Mesendoderm (in vitro differentiated cells): ENCODE data around the gene STAMBPL1.

Source experiments
- DNase-seq: peaks from one replicate; pipeline ENCODE4 v3.0.0; 2013
- H2AK5ac ChIP-seq: 2 replicates; pipeline ENCODE4 v1.6.1; 2013; ENCODE audit warnings: low read length, inconsistent platforms
- H2BK120ac ChIP-seq: 2 replicates; pipeline ENCODE4 v1.6.1; 2013; ENCODE audit warnings: low read depth, mild to moderate bottlenecking, low read length, moderate library complexity, mixed read lengths
- H2BK15ac ChIP-seq: replicated peaks from 2 replicates; pipeline ENCODE4 v1.6.1; 2013; ENCODE audit warnings: low read depth, mild to moderate bottlenecking, moderate library complexity
- H2BK5ac ChIP-seq: 2 replicates; pipeline ENCODE4 v1.6.1; 2013; ENCODE audit warnings: low read length, inconsistent platforms
- H3K18ac ChIP-seq: 2 replicates; pipeline ENCODE4 v1.6.1; 2013; ENCODE audit warnings: mild to moderate bottlenecking, low read length, mixed read lengths
- H3K23ac ChIP-seq: one replicate; pipeline ENCODE4 v1.6.1; 2013; ENCODE audit warnings: low read length
- H3K27ac ChIP-seq: 2 replicates; pipeline ENCODE4 v1.5.1; 2013; ENCODE audit warnings: low read depth, mild to moderate bottlenecking, inconsistent platforms, low read length, moderate library complexity
- H3K27me3 ChIP-seq: 2 replicates; pipeline ENCODE4 v1.6.1; 2013; ENCODE audit warnings: low read length, control low read depth, mild to moderate bottlenecking, inconsistent platforms; ENCODE audit not compliant: insufficient read depth, poor library complexity
- H3K36me3 ChIP-seq: 2 replicates; pipeline ENCODE4 v1.6.1; 2013; ENCODE audit warnings: low read length, inconsistent platforms; ENCODE audit not compliant: control insufficient read depth, insufficient read depth
- H3K4ac ChIP-seq: one replicate; pipeline ENCODE4 v1.6.1; 2013; ENCODE audit warnings: low read depth, mild to moderate bottlenecking, low read length, moderate library complexity
- H3K4me1 ChIP-seq: 2 replicates; pipeline ENCODE4 v1.6.1; 2013; ENCODE audit warnings: low read depth, low read length, inconsistent platforms; ENCODE audit not compliant: control insufficient read depth
- H3K4me2 ChIP-seq: 2 replicates; pipeline ENCODE4 v1.6.1; 2013; ENCODE audit warnings: low read length
- H3K4me3 ChIP-seq: 2 replicates; pipeline ENCODE4 v1.5.1; 2013; ENCODE audit warnings: mild to moderate bottlenecking, low read length
- H3K56ac ChIP-seq: one replicate; pipeline ENCODE4 v1.6.1; 2013; ENCODE audit warnings: low read length
- H3K79me1 ChIP-seq: 2 replicates; pipeline ENCODE4 v1.6.1; 2013; ENCODE audit warnings: low read length, inconsistent platforms
- H3K79me2 ChIP-seq: 2 replicates; pipeline ENCODE4 v1.6.1; 2013; ENCODE audit warnings: mild to moderate bottlenecking, low read length; ENCODE audit not compliant: control insufficient read depth, insufficient read depth
- H3K9ac ChIP-seq: 2 replicates; pipeline ENCODE4 v1.6.1; 2013; ENCODE audit warnings: low read length, inconsistent platforms
- H4K5ac ChIP-seq: one replicate; pipeline ENCODE4 v1.6.1; 2013; ENCODE audit warnings: low read length
- H4K8ac ChIP-seq: one replicate; pipeline ENCODE4 v1.6.1; 2013; ENCODE audit warnings: low read depth, mild to moderate bottlenecking, control low read depth, low read length, moderate library complexity
- WGBS: extraction: QIAGEN DNeasy Blood & Tissue Kit; methylation state at CpG from one replicate; pipeline ENCODE4 v1.1.7; 2013; ENCODE audit warnings: low lambda C conversion rate, missing lambda C conversion rate; ENCODE audit not compliant: insufficient coverage; ENCODE audit errors: extremely low coverage; 5-methylcytosine and 5-hydroxymethylcytosine counted together

Gene STAMBPL1

DNA sequence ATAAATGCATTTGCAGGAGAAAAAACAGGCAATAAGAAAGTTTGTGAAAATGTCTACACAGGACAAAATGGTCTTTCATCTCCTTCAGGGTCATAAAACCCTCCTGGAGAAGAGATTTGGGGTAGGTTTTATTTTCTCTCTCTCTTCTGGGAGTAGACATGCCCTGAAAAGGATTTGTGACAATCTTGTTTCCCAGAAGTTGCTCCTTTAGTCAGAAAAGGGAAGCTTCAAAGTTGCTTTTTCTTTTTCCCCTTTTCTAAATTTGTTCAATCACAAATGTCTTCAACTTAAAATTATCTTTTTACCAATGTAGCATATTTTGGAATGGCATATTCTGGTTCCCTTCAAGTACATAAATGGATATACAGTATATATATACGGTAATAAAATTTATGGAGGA lies 19.0 kb upstream of the STAMBPL1 start:
- DNase-seq, result no peak
- H3K4me3 ChIP-seq, result no peak overlapping the region
- no peak overlapping the region for H3K4ac ChIP-seq
- H2AK5ac ChIP-seq, result no peak overlapping the region
- no peaks in the 10 kb centered on the region for H3K79me1 ChIP-seq
- H3K56ac ChIP-seq, result no peak overlapping the region
- H3K4me2 ChIP-seq, result no peak overlapping the region
- H3K27me3 ChIP-seq, result no peaks in the 10 kb centered on the region
- H3K9ac ChIP-seq, result no peak overlapping the region
- H4K8ac ChIP-seq, result no peak overlapping the region
- H3K27ac ChIP-seq, result no peak overlapping the region
- no peak overlapping the region for H2BK5ac ChIP-seq
- no peaks in the 10 kb centered on the region for H3K4me1 ChIP-seq
- H3K23ac ChIP-seq, result no peak overlapping the region
- no peak overlapping the region for H2BK120ac ChIP-seq
- no peaks in the 10 kb centered on the region for H3K79me2 ChIP-seq
- H3K36me3 ChIP-seq, result no peaks in the 10 kb centered on the region
- H4K5ac ChIP-seq, result no peak overlapping the region
- no peak overlapping the region for H2BK15ac ChIP-seq
- no peak overlapping the region for H3K18ac ChIP-seq
- 100% methylated on average over 1 of the region's 1 CpG for WGBS

DNA sequence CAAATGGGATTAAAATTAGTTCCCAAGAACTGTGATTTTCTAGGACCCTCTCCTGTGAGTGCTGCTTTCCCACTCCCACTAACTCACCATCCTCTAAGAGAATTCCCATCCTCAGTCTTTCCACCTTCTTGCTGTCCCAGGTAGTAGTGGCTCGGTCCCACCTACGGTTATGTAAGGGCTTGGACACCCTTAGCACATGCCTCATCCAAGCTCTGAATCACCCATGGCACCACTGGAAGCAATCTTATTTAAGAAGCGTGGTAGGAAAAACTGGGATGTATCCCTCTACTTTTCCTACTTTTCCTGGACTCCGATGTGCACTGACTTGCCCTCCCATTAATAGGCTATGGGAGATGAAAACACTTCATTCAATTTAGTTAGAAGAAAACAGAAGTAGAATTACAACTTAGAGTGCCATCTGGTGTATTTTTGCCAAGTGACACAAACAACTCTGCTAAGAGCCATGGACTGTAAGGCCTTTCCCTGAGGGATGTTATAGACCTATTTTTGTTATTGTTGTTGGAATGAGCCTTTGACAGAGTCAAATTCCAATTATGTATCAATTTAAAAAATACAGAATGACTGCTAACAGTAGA lies 14.7 kb upstream of the STAMBPL1 start:
- no peak overlapping the region for H3K4me3 ChIP-seq
- no peaks in the 10 kb centered on the region for H3K79me1 ChIP-seq
- no peak overlapping the region for H3K18ac ChIP-seq
- H3K79me2 ChIP-seq, result no peaks in the 10 kb centered on the region
- no peak overlapping the region for H3K9ac ChIP-seq
- no peaks in the 10 kb centered on the region for H3K27me3 ChIP-seq
- no peak overlapping the region for H3K56ac ChIP-seq
- no peak overlapping the region for H4K8ac ChIP-seq
- H3K23ac ChIP-seq, result no peak overlapping the region
- no CpG with 5 or more reads among the region's 4 CpGs for WGBS
- H3K36me3 ChIP-seq, result no peaks in the 10 kb centered on the region
- no peaks in the 10 kb centered on the region for H3K4me1 ChIP-seq
- H2BK120ac ChIP-seq, result no peak overlapping the region
- H2AK5ac ChIP-seq, result no peak overlapping the region
- H3K4ac ChIP-seq, result no peak overlapping the region
- H2BK5ac ChIP-seq, result no peak overlapping the region
- no peak overlapping the region for H3K4me2 ChIP-seq
- DNase-seq, result no peak
- no peak overlapping the region for H3K27ac ChIP-seq
- H2BK15ac ChIP-seq, result no peak overlapping the region
- no peak overlapping the region for H4K5ac ChIP-seq

DNA sequence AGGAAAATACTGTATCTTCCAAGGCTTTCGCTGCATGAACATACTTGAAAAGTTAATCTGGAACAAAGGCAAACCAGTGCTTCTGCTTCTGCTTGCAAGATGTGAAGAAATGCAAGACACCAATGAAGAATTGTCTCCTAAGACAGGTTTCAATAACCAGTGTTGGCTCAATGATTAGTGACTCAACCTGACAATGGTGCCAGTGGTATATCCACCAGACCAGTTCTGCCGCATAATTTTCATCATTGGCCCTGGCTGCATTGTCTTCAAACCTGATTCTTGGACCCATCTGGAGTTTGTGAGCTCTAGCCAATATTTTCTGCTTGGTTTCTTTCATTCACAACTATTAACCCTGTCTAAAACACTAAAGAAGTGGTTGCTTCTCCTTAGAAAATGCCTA lies 13.6 kb upstream of the STAMBPL1 start:
- Histone ChIP-seq H3K4ac (no peak overlapping the region), H2BK15ac (no peak overlapping the region), H3K27me3 (no peaks in the 10 kb centered on the region), H3K23ac (no peak overlapping the region), H3K9ac (no peak overlapping the region), H3K36me3 (no peaks in the 10 kb centered on the region), H3K79me2 (no peaks in the 10 kb centered on the region), H3K18ac (no peak overlapping the region), H2BK5ac (no peak overlapping the region), H3K4me3 (no peak overlapping the region), H3K79me1 (no peaks in the 10 kb centered on the region), H2AK5ac (no peak overlapping the region), H3K27ac (no peak overlapping the region), H2BK120ac (no peak overlapping the region), H3K4me1 (no peaks in the 10 kb centered on the region), H4K5ac (no peak overlapping the region), H3K4me2 (no peak overlapping the region), H4K8ac (no peak overlapping the region), H3K56ac (no peak overlapping the region)
- DNase-seq, result no peak
- no CpG with 5 or more reads among the region's 2 CpGs for WGBS

DNA sequence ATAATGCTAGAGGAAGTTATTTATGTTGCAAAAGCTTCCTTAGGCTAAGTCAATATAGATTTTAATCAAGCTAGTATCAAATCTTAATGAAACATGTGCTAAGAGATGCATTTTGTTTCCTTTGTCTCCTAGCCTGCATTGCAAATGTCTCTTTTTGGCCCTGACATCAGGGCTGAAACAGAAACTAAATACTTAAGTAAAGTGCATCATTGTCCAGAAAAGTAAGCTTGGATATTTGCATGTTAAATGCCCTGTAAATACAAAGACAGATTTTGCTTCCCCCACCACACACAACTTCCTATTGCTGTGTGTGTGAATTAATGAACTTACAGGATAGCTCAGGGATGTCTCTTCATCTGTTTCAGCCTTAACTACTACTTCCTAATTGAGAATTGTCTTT lies 10.0 kb upstream of the STAMBPL1 start:
- Histone ChIP-seq H2AK5ac (no peak overlapping the region), H4K8ac (no peak overlapping the region)

DNA sequence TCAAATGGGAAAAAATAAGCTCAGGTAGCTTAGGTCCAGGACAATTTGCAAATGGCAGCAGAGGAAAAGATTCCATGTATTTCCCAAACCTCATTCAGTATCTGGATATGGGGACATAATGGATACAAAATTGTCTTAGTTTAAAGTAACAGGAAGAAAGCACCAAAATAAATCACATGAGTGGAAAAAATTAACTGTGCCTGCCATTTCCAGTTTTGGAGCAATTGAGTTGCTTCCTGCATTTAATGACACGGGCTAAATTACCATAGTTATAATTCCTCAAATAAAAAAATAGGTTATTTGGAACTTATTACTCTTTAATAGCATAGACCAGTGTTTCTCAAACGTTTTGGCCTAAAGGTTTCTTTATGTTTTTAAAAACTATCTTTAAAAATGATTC lies 6.3 kb upstream of the STAMBPL1 start:
- Histone ChIP-seq H3K4me3 (no peak overlapping the region), H2AK5ac (no peak overlapping the region), H4K5ac (no peak overlapping the region), H3K36me3 (no peaks in the 10 kb centered on the region), H3K4me2 (no peak overlapping the region), H3K23ac (no peak overlapping the region), H3K27me3 (no peaks in the 10 kb centered on the region), H3K79me2 (no peaks in the 10 kb centered on the region), H2BK5ac (no peak overlapping the region), H3K56ac (no peak overlapping the region), H4K8ac (no peak overlapping the region), H3K18ac (no peak overlapping the region), H3K79me1 (no peaks in the 10 kb centered on the region), H3K9ac (no peak overlapping the region), H3K4me1 (no peaks in the 10 kb centered on the region), H2BK120ac (no peak overlapping the region), H3K27ac (no peak overlapping the region), H2BK15ac (no peak overlapping the region), H3K4ac (no peak overlapping the region)
- WGBS, result no CpG with 5 or more reads among the region's 2 CpGs
- DNase-seq, result no peak

More for the DNA sequence above, 10.0 kb upstream of the STAMBPL1 start:
- Histone ChIP-seq H3K27me3 (no peaks in the 10 kb centered on the region), H3K4me2 (no peak overlapping the region), H2BK5ac (no peak overlapping the region), H2BK15ac (no peak overlapping the region), H3K23ac (no peak overlapping the region), H3K36me3 (no peaks in the 10 kb centered on the region), H3K79me2 (no peaks in the 10 kb centered on the region), H3K4me3 (no peak overlapping the region), H2BK120ac (no peak overlapping the region), H3K4ac (no peak overlapping the region), H3K4me1 (no peaks in the 10 kb centered on the region), H3K9ac (no peak overlapping the region), H3K56ac (no peak overlapping the region), H3K27ac (no peak overlapping the region), H3K79me1 (no peaks in the 10 kb centered on the region), H4K5ac (no peak overlapping the region), H3K18ac (no peak overlapping the region)
- DNase-seq, result no peak

DNA sequence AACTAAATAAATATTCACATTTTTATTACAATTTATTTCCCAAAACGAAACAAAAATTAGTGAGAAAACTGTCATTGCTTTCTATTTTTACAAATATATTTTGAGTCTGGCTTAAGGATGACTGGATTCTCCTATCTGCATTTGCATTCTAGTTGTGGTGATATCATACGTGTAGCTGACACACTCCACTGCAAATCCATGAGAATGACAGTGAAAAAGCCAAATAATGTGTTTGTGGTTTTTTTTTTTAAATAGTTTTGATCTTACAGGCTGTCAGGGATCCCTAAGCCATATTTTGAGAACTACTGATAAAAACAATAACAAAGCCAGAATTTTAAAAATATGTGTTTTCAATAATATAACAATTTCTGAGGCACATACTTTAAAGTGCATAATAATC lies 5.8 kb upstream of the STAMBPL1 start:
- H3K27ac ChIP-seq, result no peak overlapping the region
- no peak overlapping the region for H3K23ac ChIP-seq
- H3K56ac ChIP-seq, result no peak overlapping the region
- no peaks in the 10 kb centered on the region for H3K36me3 ChIP-seq
- H2BK15ac ChIP-seq, result no peak overlapping the region
- no peak overlapping the region for H3K4me2 ChIP-seq
- H3K4me1 ChIP-seq, result no peaks in the 10 kb centered on the region
- no peak overlapping the region for H3K4me3 ChIP-seq
- no peaks in the 10 kb centered on the region for H3K79me1 ChIP-seq
- DNase-seq, result no peak
- H3K27me3 ChIP-seq, result no peaks in the 10 kb centered on the region
- H3K4ac ChIP-seq, result no peak overlapping the region
- 100% methylated on average over 1 of the region's 2 CpGs for WGBS
- no peak overlapping the region for H2BK5ac ChIP-seq
- H4K5ac ChIP-seq, result no peak overlapping the region
- H2AK5ac ChIP-seq, result no peak overlapping the region
- H4K8ac ChIP-seq, result no peak overlapping the region
- H3K18ac ChIP-seq, result no peak overlapping the region
- H2BK120ac ChIP-seq, result no peak overlapping the region
- H3K9ac ChIP-seq, result no peak overlapping the region
- no peaks in the 10 kb centered on the region for H3K79me2 ChIP-seq
